IMR-90 (cell line): ENCODE data around the gene NR2F2.

ENCODE experiments used
- BHLHE40 ChIP-seq: fragments of 150-350 bp; IDR thresholded peaks from 2 replicates; pipeline ENCODE4 v1.6.1; 2016; ENCODE audit warnings: mild to moderate bottlenecking, low read depth, low read length
- CEBPB ChIP-seq: IDR thresholded peaks from 2 replicates; pipeline ENCODE4 v1.6.1; 2012; ENCODE audit warnings: low read depth, low read length, improper control_type of control experiment
- CTCF ChIP-seq: conservative IDR thresholded peaks from 2 replicates; pipeline ENCODE4 v1.5.1; 2012; ENCODE audit warnings: mild to moderate bottlenecking, low read depth, low read length, improper control_type of control experiment
- MAZ ChIP-seq: IDR thresholded peaks from 2 replicates; pipeline ENCODE4 v1.6.1; 2012; ENCODE audit warnings: low read depth, mild to moderate bottlenecking, low read length, improper control_type of control experiment, moderate library complexity, borderline replicate concordance
- POLR2A ChIP-seq: IDR thresholded peaks from 2 replicates; pipeline ENCODE4 v1.6.1; 2012; ENCODE audit warnings: mild to moderate bottlenecking, low read depth, low read length
- RAD21 ChIP-seq: IDR thresholded peaks from 2 replicates; pipeline ENCODE4 v1.6.1; 2012; ENCODE audit warnings: low read length, improper control_type of control experiment
- USF2 ChIP-seq: fragments of 150-350 bp; IDR thresholded peaks from 2 replicates; pipeline ENCODE4 v1.6.1; 2017; ENCODE audit warnings: mild to moderate bottlenecking, antibody characterized with exemption, low read length, low read depth

- TF ChIP-seq CTCF (no peak), CEBPB (no peak), POLR2A (no peak), RAD21 (no peak), USF2 (no peak), MAZ (no peak), BHLHE40 (no peak)
Observed at GRCh38 chr15:96300836-96301235, 29.7 kb upstream of the NR2F2 start.
